IMR-90 (cell line): ENCODE results near the gene PLGLB2. TPM values are rescaled to one million over a fixed set of nuclear protein-coding genes. Genes with fewer than 3 reads are reported as not detected.
"Not testable (repeated sequence)": the region's sequence is repeated elsewhere in the genome, so short reads cannot be mapped to it uniquely, and the experiment has no call there.

Source experiments
- ATAC-seq: fragments of 200-7000 bp; cut with Tn5 transposase; 2 replicates; pipeline ENCODE4 v1.9.1; 2020; ENCODE audit warnings: low read depth, mild to moderate bottlenecking, moderate library complexity
- BruUV-seq: library from RNA; stranded (reverse); fragments of 400-500 nt; replicated peaks from 2 replicates; lab custom pipeline; 2021; lab: Mats Ljungman, UMichigan
- CTCF ChIA-PET: fragments of 300-600 bp; formaldehyde crosslinking; extraction: SDS; loops from one replicate; lab custom pipeline; 2021; ENCODE audit warnings: antibody characterized with exemption; lab: Yijun Ruan, JAX
- POLR2A ChIA-PET: fragments of 300-600 bp; sonication (Branson Sonifier 250); formaldehyde crosslinking; loops from one replicate; lab custom pipeline; 2022; ENCODE audit warnings: antibody characterized with exemption; ENCODE audit not compliant: unreplicated experiment; lab: Charles Lee
- DNase-seq: peaks from one replicate; pipeline ENCODE4 v3.0.0; 2013
- H2AFZ ChIP-seq: replicated peaks from 2 replicates; pipeline ENCODE3; 2013; ENCODE audit warnings: low read length, mild to moderate bottlenecking; ENCODE audit not compliant: poor library complexity
- H2AK5ac ChIP-seq: 2 replicates; pipeline ENCODE4 v1.6.1; 2013; ENCODE audit warnings: low read depth, low read length, inconsistent platforms
- H2AK9ac ChIP-seq: replicated peaks from 2 replicates; pipeline ENCODE3; 2013; ENCODE audit warnings: mild to moderate bottlenecking, low read depth, low read length, moderate library complexity; ENCODE audit not compliant: poor library complexity
- H2BK120ac ChIP-seq: 2 replicates; pipeline ENCODE4 v1.6.1; 2013; ENCODE audit warnings: low read depth, low read length, inconsistent platforms
- H2BK15ac ChIP-seq: 3 replicates; pipeline ENCODE4 v1.6.1; 2013; ENCODE audit warnings: low read depth, low read length, inconsistent platforms
- H2BK20ac ChIP-seq: 2 replicates; pipeline ENCODE4 v1.6.1; 2013; ENCODE audit warnings: low read depth, mild to moderate bottlenecking, inconsistent platforms, low read length, moderate library complexity
- H2BK5ac ChIP-seq: 2 replicates; pipeline ENCODE4 v1.6.1; 2013; ENCODE audit warnings: mild to moderate bottlenecking, low read depth, low read length, inconsistent platforms; ENCODE audit not compliant: poor library complexity, severe bottlenecking
- H3K14ac ChIP-seq: replicated peaks from 2 replicates; pipeline ENCODE4 v1.6.1; 2013; ENCODE audit warnings: low read depth, low read length, inconsistent platforms
- H3K18ac ChIP-seq: 2 replicates; pipeline ENCODE4 v1.6.1; 2013; ENCODE audit warnings: low read depth, low read length, control low read depth
- H3K23ac ChIP-seq: 2 replicates; pipeline ENCODE4 v1.6.1; 2013; ENCODE audit warnings: low read depth, low read length, inconsistent platforms
- H3K27ac ChIP-seq: 2 replicates; pipeline ENCODE4 v1.5.1; 2013; ENCODE audit warnings: mild to moderate bottlenecking, control low read depth, low read length; ENCODE audit not compliant: insufficient read depth
- H3K27me3 ChIP-seq: 2 replicates; pipeline ENCODE4 v1.6.1; 2013; ENCODE audit warnings: low read length; ENCODE audit not compliant: control insufficient read depth, insufficient read depth
- H3K36me3 ChIP-seq: 2 replicates; pipeline ENCODE4 v1.6.1; 2013; ENCODE audit warnings: low read length, mixed read lengths; ENCODE audit not compliant: control insufficient read depth, insufficient read depth
- H3K4ac ChIP-seq: 2 replicates; pipeline ENCODE4 v1.6.1; 2013; ENCODE audit warnings: low read depth, low read length, inconsistent platforms
- H3K4me1 ChIP-seq: 2 replicates; pipeline ENCODE4 v1.6.1; 2013; ENCODE audit warnings: low read length, mixed read lengths; ENCODE audit not compliant: control insufficient read depth, insufficient read depth
- H3K4me2 ChIP-seq: 2 replicates; pipeline ENCODE4 v1.6.1; 2013; ENCODE audit warnings: low read depth, mild to moderate bottlenecking, control low read depth, low read length, moderate library complexity
- H3K4me3 ChIP-seq: 2 replicates; pipeline ENCODE4 v1.5.1; 2013; ENCODE audit warnings: low read depth, mild to moderate bottlenecking, control low read depth, low read length, moderate library complexity; ENCODE audit not compliant: insufficient read depth
- H3K56ac ChIP-seq: 2 replicates; pipeline ENCODE4 v1.6.1; 2013; ENCODE audit warnings: low read length, inconsistent platforms; ENCODE audit not compliant: insufficient read depth; ENCODE audit errors: extremely low read depth
- H3K79me1 ChIP-seq, 2 experiments: 2 replicates each; pipeline ENCODE4 v1.6.1; 2013; ENCODE audit warnings: low read length in 2 of 2, inconsistent platforms in 1 of 2, low read depth in 1 of 2
- H3K9ac ChIP-seq: 2 replicates; pipeline ENCODE4 v1.6.1; 2013; ENCODE audit warnings: low read depth, low read length, control low read depth
- H3K9me1 ChIP-seq: 2 replicates; pipeline ENCODE4 v1.6.1; 2013; ENCODE audit warnings: low read length, inconsistent platforms; ENCODE audit not compliant: insufficient read depth
- H3K9me3 ChIP-seq: 2 replicates; pipeline ENCODE4 v1.6.1; 2013; ENCODE audit warnings: low read length; ENCODE audit not compliant: control insufficient read depth, insufficient read depth
- H4K20me1 ChIP-seq: 2 replicates; pipeline ENCODE4 v1.6.1; 2013; ENCODE audit warnings: low read length, inconsistent platforms; ENCODE audit not compliant: insufficient read depth
- H4K5ac ChIP-seq: 2 replicates; pipeline ENCODE4 v1.6.1; 2013; ENCODE audit warnings: mild to moderate bottlenecking, low read depth, low read length, control low read depth
- H4K8ac ChIP-seq, 2 experiments: 2 replicates each; pipeline ENCODE4 v1.6.1; 2013; ENCODE audit warnings: low read depth in 2 of 2, low read length in 2 of 2, control low read depth in 1 of 2, inconsistent platforms in 1 of 2
- H4K91ac ChIP-seq: 2 replicates; pipeline ENCODE4 v1.6.1; 2013; ENCODE audit warnings: low read depth, low read length, inconsistent platforms; ENCODE audit not compliant: insufficient read depth
- WGBS, 2 experiments: methylation state at CpG; one replicate each; pipeline versions ENCODE4 v1.1.5 to v1.1.7; 2013; ENCODE audit warnings: missing lambda C conversion rate in 2 of 2; ENCODE audit not compliant: insufficient read length in 1 of 2; ENCODE audit errors: extremely low coverage in 2 of 2; 5-methylcytosine and 5-hydroxymethylcytosine counted together
- dilution Hi-C: fragments of 300-500 bp; cut with HindIII; formaldehyde crosslinking; loops from one replicate; pipeline ENCODE4 v1.14.3; 2018; ENCODE audit warnings: low sequenced_read_pairs; ENCODE audit not compliant: unreplicated experiment
- in situ Hi-C: fragments of 300-500 bp; cut with MboI; formaldehyde crosslinking; loops from 3 replicates; pipeline ENCODE4 v1.14.3; 2019; ENCODE audit warnings: low sequenced_read_pairs, inconsistent platforms, mixed read lengths
- intact Hi-C: fragments of 100-400 bp; cut with micrococcal nuclease; formaldehyde crosslinking; loops from 2 replicates; pipeline ENCODE4 v1.10.0; 2022
- polyA plus RNA-seq, 3 experiments: library from polyadenylated mRNA; depleted of rRNA; stranded (reverse); fragments of >200 nt; gene quantifications; 2 replicates each; pipeline ENCODE4 v1.2.3, GENCODE V29; 2012; ENCODE audit warnings: low replicate concordance in 1 of 3
- total RNA-seq: library from RNA; depleted of rRNA; stranded (reverse); fragments of >200 nt; gene quantifications from 2 replicates; pipeline ENCODE4 v1.2.3, GENCODE V29; 2012

PLGLB2 gene
- total and polyA plus RNA-seq, 2 of the 4 experiments (the other 2 are of a cell fraction), result 0.72 to 1.3 TPM

- no CpG with 5 or more reads among the region's 5 CpGs for WGBS, 2 experiments
- in situ Hi-C loops, result not testable (repeated sequence)
These were observed 4.2 kb upstream of the PLGLB2 start for GRCh38 chr2:87743638-87744037.

GRCh38 chr2:87745353-87745951 lies 2.4 kb upstream of the PLGLB2 start:
- H2BK20ac ChIP-seq, H4K20me1 ChIP-seq, H3K23ac ChIP-seq, H2AK5ac ChIP-seq, H3K9ac ChIP-seq, H3K4ac ChIP-seq, H3K27ac ChIP-seq, H3K4me3 ChIP-seq, in situ Hi-C loops, H3K4me1 ChIP-seq, H2AK9ac ChIP-seq, H2BK5ac ChIP-seq, H2BK15ac ChIP-seq, H4K8ac ChIP-seq, H3K14ac ChIP-seq, POLR2A ChIA-PET, intact Hi-C loops, H2BK120ac ChIP-seq, H3K4me2 ChIP-seq, dilution Hi-C loops, H2AFZ ChIP-seq, CTCF ChIA-PET, H3K27me3 ChIP-seq, H3K79me1 ChIP-seq, H3K9me1 ChIP-seq, H3K9me3 ChIP-seq, ATAC-seq, H4K91ac ChIP-seq, H4K5ac ChIP-seq, H3K36me3 ChIP-seq, BruUV-seq, DNase-seq, H3K56ac ChIP-seq, H3K18ac ChIP-seq: not testable (repeated sequence)
- no CpG with 5 or more reads among the region's 9 CpGs for WGBS, 2 experiments

More at GRCh38 chr2:87743638-87744037, 4.2 kb upstream of the PLGLB2 start:
- dilution Hi-C loops, H3K9ac ChIP-seq, ATAC-seq, H3K4me3 ChIP-seq, H3K14ac ChIP-seq, H3K23ac ChIP-seq, H3K27me3 ChIP-seq, H2BK20ac ChIP-seq, H3K18ac ChIP-seq, H3K27ac ChIP-seq, H3K9me1 ChIP-seq, H2BK5ac ChIP-seq, H2AK5ac ChIP-seq, H4K5ac ChIP-seq, H4K20me1 ChIP-seq, H2BK120ac ChIP-seq, CTCF ChIA-PET, H4K91ac ChIP-seq, POLR2A ChIA-PET, H3K79me1 ChIP-seq, H4K8ac ChIP-seq, DNase-seq, H3K9me3 ChIP-seq, H3K4me1 ChIP-seq, H3K4me2 ChIP-seq, H3K36me3 ChIP-seq, H3K56ac ChIP-seq, BruUV-seq, H3K4ac ChIP-seq, H2AK9ac ChIP-seq, H2AFZ ChIP-seq, intact Hi-C loops, H2BK15ac ChIP-seq: not testable (repeated sequence)
